Progenitor cell of endocrine pancreas (in vitro differentiated cells): ENCODE results near the gene FGFR2. TPM values are rescaled to one million over a fixed set of nuclear protein-coding genes. Genes with fewer than 3 reads are reported as not detected.

ENCODE experiments used
- DNase-seq: peaks from one replicate; pipeline ENCODE4 v3.0.0; 2021; ENCODE audit warnings: low spot score; ENCODE audit not compliant: unreplicated experiment
- H3K27ac Mint-ChIP-seq: 2 replicates; pipeline ENCODE4 v1.8.0; 2021; ENCODE audit warnings: mild to moderate bottlenecking, moderate library complexity, mixed read lengths
- H3K27me3 Mint-ChIP-seq: 2 replicates; pipeline ENCODE4 v1.8.0; 2021; ENCODE audit warnings: mixed read lengths
- H3K36me3 Mint-ChIP-seq: 2 replicates; pipeline ENCODE4 v1.8.0; 2022; ENCODE audit warnings: mixed read lengths; ENCODE audit not compliant: insufficient read depth
- H3K4me1 Mint-ChIP-seq: 2 replicates; pipeline ENCODE4 v1.8.0; 2021; ENCODE audit warnings: low read depth, mixed read lengths
- H3K4me3 Mint-ChIP-seq: 2 replicates; pipeline ENCODE4 v1.8.0; 2021; ENCODE audit warnings: low read depth, mild to moderate bottlenecking, moderate library complexity, mixed read lengths
- H3K9me3 Mint-ChIP-seq: 2 replicates; pipeline ENCODE4 v1.8.0; 2021; ENCODE audit warnings: low read depth, mixed read lengths
- total RNA-seq: library from RNA; stranded (reverse); gene quantifications from 2 replicates; pipeline ENCODE4 v1.2.1, GENCODE V29; 2021
- TF ChIP-seq, protein P1 (sequence below): fragments of 200-600 bp; sonication (generic); IDR thresholded peaks from one replicate; pipeline ENCODE4 v1.5.0; 2021; ENCODE audit warnings: antibody characterized with exemption, mild to moderate bottlenecking; ENCODE audit not compliant: unreplicated experiment

The FGFR2 gene
- total RNA-seq, 1 donor from 2014 or later, result 146 TPM

- peaks cover 9% of the 10 kb centered on the region for H3K27me3 Mint-ChIP-seq
- no peak for DNase-seq
- H3K4me1 Mint-ChIP-seq, result peaks cover 22% of the 10 kb centered on the region
- TF ChIP-seq, protein P1, sequence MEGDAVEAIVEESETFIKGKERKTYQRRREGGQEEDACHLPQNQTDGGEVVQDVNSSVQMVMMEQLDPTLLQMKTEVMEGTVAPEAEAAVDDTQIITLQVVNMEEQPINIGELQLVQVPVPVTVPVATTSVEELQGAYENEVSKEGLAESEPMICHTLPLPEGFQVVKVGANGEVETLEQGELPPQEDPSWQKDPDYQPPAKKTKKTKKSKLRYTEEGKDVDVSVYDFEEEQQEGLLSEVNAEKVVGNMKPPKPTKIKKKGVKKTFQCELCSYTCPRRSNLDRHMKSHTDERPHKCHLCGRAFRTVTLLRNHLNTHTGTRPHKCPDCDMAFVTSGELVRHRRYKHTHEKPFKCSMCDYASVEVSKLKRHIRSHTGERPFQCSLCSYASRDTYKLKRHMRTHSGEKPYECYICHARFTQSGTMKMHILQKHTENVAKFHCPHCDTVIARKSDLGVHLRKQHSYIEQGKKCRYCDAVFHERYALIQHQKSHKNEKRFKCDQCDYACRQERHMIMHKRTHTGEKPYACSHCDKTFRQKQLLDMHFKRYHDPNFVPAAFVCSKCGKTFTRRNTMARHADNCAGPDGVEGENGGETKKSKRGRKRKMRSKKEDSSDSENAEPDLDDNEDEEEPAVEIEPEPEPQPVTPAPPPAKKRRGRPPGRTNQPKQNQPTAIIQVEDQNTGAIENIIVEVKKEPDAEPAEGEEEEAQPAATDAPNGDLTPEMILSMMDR, result no peak
- no peak overlapping the region for H3K27ac Mint-ChIP-seq
- no peak overlapping the region for H3K4me3 Mint-ChIP-seq
- no peaks in the 10 kb centered on the region for H3K36me3 Mint-ChIP-seq
- H3K9me3 Mint-ChIP-seq, result no peaks in the 10 kb centered on the region
Observed at GRCh38 chr10:121605708-121606107, 7.5 kb upstream of the FGFR2 start.

- Mint-ChIP-seq H3K4me3 (no peak overlapping the region), H3K9me3 (no peaks in the 10 kb centered on the region)
Observed at GRCh38 chr10:121601458-121601857, 3.2 kb upstream of the FGFR2 start.

GRCh38 chr10:121600611-121601010 is 2.4 kb upstream of the FGFR2 start:
- Mint-ChIP-seq H3K4me1 (peaks cover 20% of the 10 kb centered on the region), H3K27ac (peak overlapping the region; percentile 31), H3K27me3 (peaks cover 14% of the 10 kb centered on the region), H3K36me3 (no peaks in the 10 kb centered on the region), H3K4me3 (no peak overlapping the region), H3K9me3 (no peaks in the 10 kb centered on the region)
- TF ChIP-seq, protein P1, result no peak
- no peak for DNase-seq

More at GRCh38 chr10:121601458-121601857, 3.2 kb upstream of the FGFR2 start:
- TF ChIP-seq, protein P1, result no peak
- no peak for DNase-seq
- Mint-ChIP-seq H3K36me3 (no peaks in the 10 kb centered on the region), H3K4me1 (peaks cover 14% of the 10 kb centered on the region), H3K27ac (no peak overlapping the region), H3K27me3 (peaks cover 14% of the 10 kb centered on the region)

GRCh38 chr10:121599947-121600346 is 1.7 kb upstream of the FGFR2 start:
- TF ChIP-seq, protein P1, result no peak
- Mint-ChIP-seq H3K27me3 (peaks cover 14% of the 10 kb centered on the region), H3K36me3 (no peaks in the 10 kb centered on the region), H3K4me3 (no peak overlapping the region), H3K9me3 (no peaks in the 10 kb centered on the region), H3K27ac (no peak overlapping the region), H3K4me1 (peaks cover 27% of the 10 kb centered on the region)
- DNase-seq, result no peak

DNA sequence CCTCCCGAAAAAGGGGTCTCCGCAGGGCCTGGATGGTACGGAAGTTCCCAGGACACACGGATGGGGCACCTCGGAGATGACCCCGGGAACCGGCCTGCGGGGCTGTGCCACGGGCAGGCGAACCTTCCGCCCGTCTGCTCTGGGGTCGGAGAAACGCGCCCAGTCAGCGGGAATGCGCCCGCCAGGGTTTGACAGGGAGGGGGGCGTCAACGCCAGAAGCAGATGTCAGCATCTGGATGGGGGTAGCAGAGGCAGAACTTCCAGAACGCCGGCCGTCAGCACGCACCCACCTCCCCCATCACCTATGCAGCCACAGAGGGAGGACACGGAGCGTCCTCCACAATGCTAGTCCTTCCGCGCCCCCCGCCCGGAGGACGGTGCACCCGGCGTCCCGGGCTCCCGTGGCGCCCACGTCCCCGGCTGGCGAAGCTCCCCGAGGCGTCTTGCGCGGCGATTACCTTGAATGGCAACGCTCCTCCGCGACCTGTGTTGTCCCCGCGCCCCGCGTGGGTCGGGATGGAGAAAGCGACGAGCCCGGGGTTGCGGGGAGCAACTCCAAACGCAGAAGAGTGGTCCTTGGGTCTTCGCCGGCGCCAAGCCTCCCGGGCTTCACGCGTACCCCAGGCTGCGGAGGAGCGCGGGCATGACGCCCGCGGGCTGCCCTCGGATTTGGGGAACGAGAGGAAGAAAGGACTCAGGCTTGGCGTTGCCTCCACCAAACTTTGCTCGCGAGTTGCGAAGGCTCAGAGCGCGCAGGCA is 561 bp downstream of the FGFR2 start:
- Mint-ChIP-seq H3K27me3 (peaks cover 14% of the 10 kb centered on the region), H3K4me1 (peaks cover 46% of the 10 kb centered on the region)
- no peak for DNase-seq

More for the DNA sequence above, 561 bp downstream of the FGFR2 start:
- peaks cover 14% of the 10 kb centered on the region for H3K36me3 Mint-ChIP-seq
- no peaks in the 10 kb centered on the region for H3K9me3 Mint-ChIP-seq
- peak overlapping the region; percentile 94 for H3K4me3 Mint-ChIP-seq
- no peak overlapping the region for H3K27ac Mint-ChIP-seq
- TF ChIP-seq, protein P1, result no peak
